NCI-H345 (cell line): ENCODE results near the gene TGM1.
"Not testable (repeated sequence)": the region's sequence is repeated elsewhere in the genome, so short reads cannot be mapped to it uniquely, and the experiment has no call there.

Experiments used
- DNase-seq: peaks from one replicate; lab custom pipeline; 2025; lab: John Stamatoyannopoulos, UW

Gene TGM1

GRCh38 chr14:24254630-24255392, 8.2 kb downstream of the TGM1 start:
- no peak for DNase-seq

GRCh38 chr14:24253936-24254335, 9.0 kb downstream of the TGM1 start:
- no peak for DNase-seq

- DNase-seq: no peak
Measured at GRCh38 chr14:24252289-24253124, 10.5 kb downstream of the TGM1 start.

GRCh38 chr14:24251880-24252288, 11.1 kb downstream of the TGM1 start:
- DNase-seq: no peak

GRCh38 chr14:24250354-24250753, 12.6 kb downstream of the TGM1 start:
- no peak for DNase-seq

- DNase-seq: no peak
Measured at GRCh38 chr14:24249230-24250021, 13.6 kb downstream of the TGM1 start.

GRCh38 chr14:24247422-24247821, 15.6 kb downstream of the TGM1 start:
- DNase-seq: no peak

- DNase-seq: no peak
Measured at GRCh38 chr14:24246765-24247212, 16.2 kb downstream of the TGM1 start.

- DNase-seq: not testable (repeated sequence)
Measured at GRCh38 chr14:24245350-24245749, 17.6 kb downstream of the TGM1 start.

GRCh38 chr14:24243336-24243836, 19.6 kb downstream of the TGM1 start:
- no peak for DNase-seq

- peak; percentile 96 for DNase-seq
Measured at GRCh38 chr14:24241829-24242443, 21.0 kb downstream of the TGM1 start.

- no peak for DNase-seq
Measured at GRCh38 chr14:24240110-24240918, 22.7 kb downstream of the TGM1 start.

- DNase-seq: no peak
Measured at GRCh38 chr14:24238527-24239037, 24.4 kb downstream of the TGM1 start.

- no peak for DNase-seq
Measured at GRCh38 chr14:24238123-24238522, 24.9 kb downstream of the TGM1 start.

GRCh38 chr14:24237463-24237955, 25.5 kb downstream of the TGM1 start:
- DNase-seq: no peak

- no peak for DNase-seq
Measured at GRCh38 chr14:24236689-24237462, 26.1 kb downstream of the TGM1 start.

GRCh38 chr14:24235804-24236688, 26.9 kb downstream of the TGM1 start:
- no peak for DNase-seq
